Left lung (tissue), 10 donors: ENCODE measurements around the gene CDK9. TPM values are rescaled to one million over a fixed set of nuclear protein-coding genes. Genes with fewer than 3 reads are reported as not detected.

ENCODE experiments used
- ATAC-seq: fragments of 200-7000 bp; cut with Tn5 transposase; one replicate; pipeline ENCODE4 v1.9.1; 2020; ENCODE audit warnings: moderate library complexity
- DNase-seq, 4 donors: peaks; one replicate each; pipeline ENCODE4 v3.0.0-alpha.2; 2013 to 2020
- H3K27ac ChIP-seq, 2 donors: fragments of 200-600 bp; sonication (generic) in 1 of 2; one replicate each; pipeline versions ENCODE4 v1.5.0 to v1.8.0; 2020 to 2021
- H3K27me3 ChIP-seq, 2 donors: fragments of 200-600 bp; sonication (generic) in 1 of 2; one replicate each; pipeline versions ENCODE4 v1.5.0 to v1.8.0; 2020 to 2021
- H3K36me3 ChIP-seq, 2 donors: fragments of 200-600 bp; sonication (generic) in 1 of 2; one replicate each; pipeline versions ENCODE4 v1.5.0 to v1.8.0; 2020 to 2021
- H3K4me1 ChIP-seq, 2 donors: fragments of 200-600 bp; one replicate each; pipeline ENCODE4 v1.8.0; 2021
- H3K4me3 ChIP-seq, 2 donors: fragments of 200-600 bp; sonication (generic) in 1 of 2; one replicate each; pipeline versions ENCODE4 v1.5.0 to v1.8.0; 2020 to 2021; ENCODE audit warnings: mild to moderate bottlenecking in 1 of 2
- H3K9me3 ChIP-seq, 2 donors: fragments of 200-600 bp; sonication (generic) in 1 of 2; one replicate each; pipeline versions ENCODE4 v1.5.0 to v1.8.0; 2020 to 2021
- CTCF ChIP-seq, 2 donors: fragments of 200-600 bp; sonication (generic) in 1 of 2; IDR thresholded peaks; one replicate each; pipeline versions ENCODE4 v1.5.0 to v1.8.0; 2021; ENCODE audit warnings: antibody characterized with exemption in 2 of 2
- intact Hi-C, 2 donors: fragments of 100-400 bp; cut with DNase I; formaldehyde crosslinking; loops; one replicate each; pipeline versions ENCODE4 v1.11.2 to v1.14.2; 2022
- polyA plus RNA-seq, 6 donors: library from polyadenylated mRNA; unstranded; fragments of 120-200 nt; gene quantifications; one replicate each; pipeline ENCODE4 v1.2.1, GENCODE V29; 2013; ENCODE audit not compliant: insufficient read length in 6 of 6
- total RNA-seq, 2 donors: library from RNA; stranded (reverse); fragmentation: NEBNext Ultra II Directional; extraction: Animal tissue kit (Norgen Biotek cat#: 25700); gene quantifications; one replicate each; pipeline ENCODE4 v1.2.1, GENCODE V29; 2021
- donor health status: DM: no; HTN: yes; CAD: no.
- donor health status: DM: no; HTN: no; CAD: no.

CDK9 gene
- total and polyA plus RNA-seq, 8 donors: 56.0 to 83.4 (median 62.0) TPM

DNA sequence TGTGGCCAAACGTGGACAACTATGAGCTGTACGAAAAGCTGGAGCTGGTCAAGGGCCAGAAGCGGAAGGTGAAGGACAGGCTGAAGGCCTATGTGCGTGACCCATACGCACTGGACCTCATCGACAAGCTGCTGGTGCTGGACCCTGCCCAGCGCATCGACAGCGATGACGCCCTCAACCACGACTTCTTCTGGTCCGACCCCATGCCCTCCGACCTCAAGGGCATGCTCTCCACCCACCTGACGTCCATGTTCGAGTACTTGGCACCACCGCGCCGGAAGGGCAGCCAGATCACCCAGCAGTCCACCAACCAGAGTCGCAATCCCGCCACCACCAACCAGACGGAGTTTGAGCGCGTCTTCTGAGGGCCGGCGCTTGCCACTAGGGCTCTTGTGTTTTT is 3.3 kb downstream of the CDK9 start:
- no peaks in the 10 kb centered on the region for H3K9me3 ChIP-seq
- no peak for TF ChIP-seq CTCF (IDR thresholded peaks at IDR 0.05)
- H3K4me1 ChIP-seq: peaks cover 7 to 78% of the 10 kb centered on the region in 2 donors
- H3K36me3 ChIP-seq: peaks cover 0 to 71% of the 10 kb centered on the region in 2 donors
- H3K4me3 ChIP-seq: no peak overlapping the region
- H3K27me3 ChIP-seq: no peaks in the 10 kb centered on the region
- no peak for DNase-seq
- H3K27ac ChIP-seq: no peak overlapping the region
- intact Hi-C loops: loop anchor here in 1 of 2 donors (5.0 kb wide), 1 partner anchor 133 kb away; no protein-coding TSS in a partner anchor
- no peak for ATAC-seq

DNA sequence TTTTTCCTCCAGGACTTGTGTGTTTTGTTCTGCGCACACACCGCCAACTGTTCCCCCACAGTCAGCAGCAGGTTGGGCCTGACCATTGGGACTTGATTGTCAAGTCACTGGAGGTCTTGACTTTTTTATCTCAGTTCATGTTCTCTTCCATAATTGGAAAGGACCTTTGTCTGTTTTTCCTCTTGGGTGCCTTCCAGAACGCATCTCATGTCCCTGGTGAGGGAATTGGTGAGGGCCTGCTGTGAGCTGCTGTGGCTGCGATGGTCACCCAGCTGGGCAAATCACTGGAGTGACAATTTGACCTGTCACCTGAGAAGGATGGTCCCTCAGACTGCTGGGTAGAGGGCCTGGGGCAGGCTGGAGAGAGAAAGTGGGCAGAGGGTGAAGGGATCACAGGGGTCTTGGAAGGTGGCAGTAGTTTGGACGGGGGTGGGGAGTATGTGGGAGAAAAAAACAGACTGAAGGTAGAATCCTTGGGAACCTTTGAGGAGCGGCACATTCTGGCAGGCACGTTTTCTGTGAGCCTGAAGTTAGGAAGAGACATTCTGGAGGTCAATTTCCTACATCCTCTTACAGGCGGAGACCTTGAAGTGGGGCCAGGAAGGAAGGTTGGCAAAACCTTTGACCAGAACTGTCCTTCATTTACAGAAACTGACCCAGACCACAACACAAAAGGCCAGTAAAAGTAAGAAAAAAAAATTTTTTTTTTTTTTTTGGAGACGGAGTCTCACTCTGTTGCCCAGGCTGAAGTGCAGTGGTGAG is 4.4 kb downstream of the CDK9 start:
- Histone ChIP-seq H3K27ac (no peak overlapping the region), H3K36me3 (peaks cover 0 to 76% of the 10 kb centered on the region in 2 donors), H3K4me3 (no peak overlapping the region), H3K4me1 (peaks cover 7 to 81% of the 10 kb centered on the region in 2 donors), H3K27me3 (no peaks in the 10 kb centered on the region), H3K9me3 (no peaks in the 10 kb centered on the region)
- intact Hi-C loops: loop anchor here in 1 of 2 donors (10.0 kb wide), 1 partner anchor 85 kb away; the partner anchor contains the start of gene AK1
- DNase-seq (no peak), ATAC-seq (no peak)
- no peak for TF ChIP-seq CTCF (IDR thresholded peaks at IDR 0.05)

- no peak for DNase-seq
- Histone ChIP-seq H3K4me3 (no peak overlapping the region), H3K27me3 (no peaks in the 10 kb centered on the region), H3K9me3 (no peaks in the 10 kb centered on the region), H3K27ac (no peak overlapping the region), H3K4me1 (peaks cover 7 to 89% of the 10 kb centered on the region in 2 donors), H3K36me3 (peaks cover 0 to 76% of the 10 kb centered on the region in 2 donors)
- intact Hi-C loops: loop anchor here in 1 of 2 donors (10.0 kb wide), 1 partner anchor 84 kb away; the partner anchor contains the start of gene AK1
- TF ChIP-seq CTCF (IDR thresholded peaks at IDR 0.05): no peak
- no peak for ATAC-seq
Measured at GRCh38 chr9:127791085-127791484, 5.3 kb downstream of the CDK9 start.

DNA sequence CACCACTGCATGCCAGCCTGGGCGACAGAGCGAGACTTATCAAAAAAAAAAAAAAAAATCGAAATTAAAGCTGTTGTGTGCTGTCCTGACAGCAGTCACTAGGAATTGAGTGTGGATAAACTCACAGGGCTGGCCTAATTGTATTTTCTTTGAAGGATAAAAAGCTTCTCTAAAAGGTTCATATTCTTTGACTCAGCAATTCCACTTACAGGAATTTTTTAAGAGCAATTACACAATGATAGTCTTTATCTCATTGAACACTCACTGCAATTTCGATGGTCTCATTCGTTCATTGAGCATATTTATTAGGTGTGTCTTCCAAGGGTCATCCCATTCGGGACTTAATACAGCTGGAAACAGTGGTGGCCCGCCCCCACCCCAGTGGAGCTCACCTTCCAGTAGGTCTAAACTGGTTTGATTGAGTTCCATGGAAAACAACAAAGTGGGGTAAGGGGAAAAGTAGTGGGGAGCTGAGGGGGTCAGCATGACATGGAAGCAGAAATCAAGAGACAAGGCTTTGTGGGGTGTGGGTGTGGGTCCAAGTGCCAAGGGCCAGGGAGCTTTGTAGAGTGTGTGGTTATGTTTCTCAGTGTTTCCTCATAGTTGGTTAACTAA is 6.7 kb downstream of the CDK9 start:
- H3K4me1 ChIP-seq: peaks cover 11 to 89% of the 10 kb centered on the region in 2 donors
- H3K27ac ChIP-seq: peak overlapping the region in 1 of 2 donors; percentile 23
- DNase-seq (no peak), ATAC-seq (no peak)
- no peak for TF ChIP-seq CTCF (IDR thresholded peaks at IDR 0.05)
- intact Hi-C loops: loop anchor here in 1 of 2 donors (10.0 kb wide), 1 partner anchor 82 kb away; the partner anchor contains the start of gene AK1
- peaks cover 0 to 8% of the 10 kb centered on the region in 2 donors for H3K27me3 ChIP-seq
- H3K36me3 ChIP-seq: peaks cover 0 to 68% of the 10 kb centered on the region in 2 donors
- H3K9me3 ChIP-seq: no peaks in the 10 kb centered on the region
- H3K4me3 ChIP-seq: no peak overlapping the region
